ENCODE measurements around the gene PAPOLA.

DNA sequence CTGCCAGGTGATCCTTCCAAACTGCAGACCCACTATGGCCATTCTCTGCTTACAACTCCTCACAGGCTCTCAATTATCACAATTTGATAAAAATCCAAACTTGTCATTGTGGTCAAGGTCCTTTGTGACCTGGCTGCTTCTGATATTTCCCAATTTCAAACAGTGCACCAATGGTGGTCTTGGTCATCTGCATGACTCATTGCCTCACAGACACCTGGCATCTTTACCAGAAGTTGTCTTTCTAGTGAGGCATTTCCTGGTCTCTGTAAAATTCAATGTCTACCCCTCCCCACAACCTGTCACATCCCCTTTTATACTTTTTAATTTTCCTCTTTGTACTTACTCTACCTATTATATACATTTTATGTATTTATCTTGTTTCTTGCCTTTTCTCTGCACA lies 17.8 kb upstream of the PAPOLA start:
- TF ChIP-seq TP53 (CRISPR knock-in tag; IDR thresholded peaks at IDR 0.05) (no peak), POLR2A (IDR thresholded peaks at IDR 0.05; ENCODE audit: low read length) (no peak)
